NCI-H128 (cell line): ENCODE results near the gene POLR2L.
A peak's percentile ranks its signal among the peaks of the same experiment; 100 is the strongest.

Experiments used
- DNase-seq: peaks from one replicate; lab custom pipeline; 2025; ENCODE audit not compliant: unreplicated experiment; lab: John Stamatoyannopoulos, UW

Gene POLR2L

DNA sequence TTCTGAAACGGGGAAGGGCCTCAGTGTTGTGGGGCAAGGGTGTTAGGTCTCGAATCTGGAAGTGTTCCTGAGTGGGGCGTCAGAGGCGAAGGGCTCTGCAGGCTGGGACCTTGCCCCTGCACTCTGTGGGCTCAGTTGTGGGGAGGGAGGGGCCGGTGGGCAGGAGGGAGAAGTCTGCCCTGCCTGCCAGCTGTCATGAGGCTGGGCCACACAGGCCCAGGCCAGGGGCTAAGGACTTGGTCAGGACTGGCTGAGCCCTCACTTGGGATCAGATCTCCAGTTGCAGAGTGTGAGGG lies 14.5 kb downstream of the POLR2L start, which contains the start of gene CRACR2B:
Gene CRACR2B, plus strand, starts transcription at position 23 of the 296 bp plus-strand sequence. CDS start 689 bp downstream, outside the sequence.
- no peak for DNase-seq

DNA sequence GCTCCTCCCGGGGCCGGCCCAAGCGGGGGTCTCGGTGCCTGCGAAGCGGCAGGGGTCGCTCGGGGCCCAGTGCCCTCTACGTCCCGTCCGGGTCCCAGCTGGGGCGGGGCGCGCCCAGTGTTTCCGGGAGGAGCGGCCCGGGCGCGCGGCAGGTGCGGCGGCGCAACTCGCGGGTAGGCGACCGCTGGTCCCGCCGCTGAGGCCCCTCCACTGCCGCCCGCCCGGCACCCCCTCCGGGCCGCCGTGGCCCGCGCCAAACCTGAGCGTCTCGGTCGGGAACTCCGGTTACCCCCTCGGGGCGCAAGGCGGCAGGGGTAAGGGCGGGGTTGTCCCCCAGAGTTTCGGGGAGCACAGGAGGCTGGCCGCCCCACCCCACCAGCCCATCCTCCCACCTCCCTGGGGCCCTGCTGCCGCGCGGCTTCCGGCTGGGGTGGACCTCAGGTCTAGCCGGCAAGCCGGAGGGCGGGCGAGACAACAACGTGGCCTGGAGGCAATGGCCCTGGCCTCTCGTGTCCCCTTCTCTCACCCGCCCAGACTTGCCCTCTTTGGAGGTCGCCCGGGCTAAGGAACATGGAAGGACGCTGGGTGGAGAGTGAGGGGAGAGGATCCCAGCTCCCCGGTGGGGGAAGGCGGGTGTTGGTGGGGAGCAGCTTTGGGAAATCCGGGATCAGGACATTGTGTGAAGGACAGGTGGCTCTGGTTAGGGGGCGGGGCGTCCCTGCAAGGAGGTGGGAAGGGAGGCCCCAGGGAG lies 15.0 kb downstream of the POLR2L start:
- no peak for DNase-seq

DNA sequence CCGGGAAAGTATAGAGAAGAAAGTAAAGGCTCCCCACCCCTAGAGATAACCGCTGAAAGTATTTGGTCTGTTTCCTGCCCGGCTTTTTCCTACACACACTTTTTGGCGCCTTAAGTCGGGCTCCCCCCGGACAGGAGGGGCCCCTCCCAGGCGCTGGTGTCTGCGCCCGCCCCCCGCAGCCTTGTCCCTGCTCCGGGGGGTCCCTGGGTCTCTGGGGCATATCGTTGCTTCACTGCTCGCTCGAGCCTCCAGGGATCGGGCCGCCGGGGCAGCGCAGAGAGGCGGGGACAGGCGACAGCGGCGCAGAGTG lies 15.5 kb downstream of the POLR2L start:
- DNase-seq = no peak

DNA sequence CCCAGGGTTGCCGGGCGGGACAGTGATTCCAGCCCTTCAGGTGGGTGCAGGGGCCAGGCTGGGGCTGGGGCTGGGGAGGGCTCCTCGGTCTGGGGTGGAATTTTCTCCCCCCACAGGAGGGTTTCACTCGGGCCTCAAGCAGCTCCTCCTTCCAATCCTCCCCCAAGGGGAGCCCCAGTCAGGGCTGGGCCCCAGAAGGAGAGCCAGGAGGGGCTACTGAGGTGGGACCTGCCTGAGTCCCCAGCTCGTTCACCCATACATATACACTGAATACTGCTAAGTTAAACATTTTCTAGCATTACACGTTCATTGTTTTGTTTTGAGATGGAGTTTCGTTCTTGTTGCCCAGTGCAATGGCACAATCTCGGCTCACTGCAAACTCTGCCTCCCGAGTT lies 16.1 kb downstream of the POLR2L start:
- no peak for DNase-seq

DNA sequence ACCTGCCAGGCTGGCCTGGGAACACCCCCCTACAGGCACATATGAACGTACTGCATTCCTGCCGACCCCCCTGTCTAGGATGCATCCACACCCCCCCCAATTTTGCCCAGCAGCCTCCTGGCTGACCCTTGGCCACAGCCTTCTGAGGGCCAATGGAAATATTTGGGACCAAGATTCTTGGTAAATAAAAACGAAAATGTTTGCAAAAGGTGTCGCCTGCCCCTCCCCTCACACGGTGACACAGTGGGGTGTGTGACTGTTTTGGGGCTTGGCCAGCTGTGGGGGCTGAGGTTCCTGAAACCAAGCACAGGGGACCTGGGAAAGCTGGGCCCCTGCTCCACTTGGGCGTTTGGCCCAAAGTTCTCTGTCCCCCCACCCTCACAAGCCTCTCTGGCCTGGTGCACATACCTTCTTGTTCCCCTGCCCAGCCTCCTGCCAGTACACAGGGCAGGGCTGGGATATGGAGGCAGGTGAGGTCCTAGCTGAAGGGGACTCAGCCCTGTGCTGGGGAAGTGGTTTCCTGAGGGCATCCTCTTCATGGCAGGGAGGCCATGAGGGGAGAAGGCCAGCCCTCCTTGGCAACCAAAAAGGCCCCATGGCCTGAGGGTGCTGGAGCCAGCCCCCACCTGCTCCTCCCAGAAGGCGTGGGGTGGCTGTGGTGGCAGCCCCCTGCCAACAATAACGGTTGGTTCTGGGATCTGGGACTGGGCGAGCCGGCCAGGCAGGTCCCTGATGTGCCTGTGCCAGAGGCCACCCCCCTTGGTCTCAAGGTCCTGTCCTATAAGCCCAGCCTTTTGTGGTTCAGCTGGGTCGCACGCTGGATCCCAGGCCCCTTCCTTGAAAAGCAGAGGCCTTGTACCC lies 16.7 kb downstream of the POLR2L start:
- DNase-seq = no peak

DNA sequence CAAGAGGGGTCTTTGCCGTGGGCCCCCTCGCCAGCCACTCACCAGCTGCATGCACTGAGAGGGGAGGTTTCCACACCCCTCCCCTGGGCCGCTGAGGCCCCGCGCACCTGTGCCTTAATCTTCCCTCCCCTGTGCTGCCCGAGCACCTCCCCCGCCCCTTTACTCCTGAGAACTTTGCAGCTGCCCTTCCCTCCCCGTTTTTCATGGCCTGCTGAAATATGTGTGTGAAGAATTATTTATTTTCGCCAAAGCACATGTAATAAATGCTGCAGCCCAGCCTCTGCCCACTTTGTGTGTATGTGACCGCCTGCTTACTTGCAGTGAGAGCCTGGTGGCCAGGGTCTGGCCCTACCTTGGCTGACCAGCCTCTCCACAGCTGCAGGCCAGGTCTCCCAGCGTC lies 17.4 kb downstream of the POLR2L start:
- DNase-seq = no peak

DNA sequence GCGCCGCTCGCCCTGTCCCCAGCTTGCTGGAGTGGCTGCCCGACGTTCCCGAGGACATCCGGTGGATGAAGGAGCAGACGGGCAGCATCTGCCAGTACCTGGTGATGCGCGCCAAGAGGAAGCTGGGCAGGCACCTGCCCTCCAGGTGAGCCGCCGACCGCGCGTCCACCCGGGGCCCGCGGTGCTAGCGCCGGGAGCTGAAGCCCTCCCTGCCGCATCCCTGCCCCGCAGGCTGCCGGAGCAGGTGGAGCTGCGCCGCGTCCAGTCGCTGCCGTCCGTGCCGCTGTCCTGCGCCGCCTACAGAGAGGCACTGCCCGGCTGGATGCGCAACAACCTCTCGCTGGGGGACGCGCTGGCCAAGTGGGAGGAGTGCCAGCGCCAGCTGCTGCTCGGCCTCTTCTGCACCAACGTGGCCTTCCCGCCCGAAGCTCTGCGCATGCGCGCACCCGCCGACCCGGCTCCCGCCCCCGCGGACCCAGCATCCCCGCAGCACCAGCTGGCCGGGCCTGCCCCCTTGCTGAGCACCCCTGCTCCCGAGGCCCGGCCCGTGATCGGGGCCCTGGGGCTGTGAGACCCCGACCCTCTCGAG lies 17.9 kb downstream of the POLR2L start:
- no peak for DNase-seq

DNA sequence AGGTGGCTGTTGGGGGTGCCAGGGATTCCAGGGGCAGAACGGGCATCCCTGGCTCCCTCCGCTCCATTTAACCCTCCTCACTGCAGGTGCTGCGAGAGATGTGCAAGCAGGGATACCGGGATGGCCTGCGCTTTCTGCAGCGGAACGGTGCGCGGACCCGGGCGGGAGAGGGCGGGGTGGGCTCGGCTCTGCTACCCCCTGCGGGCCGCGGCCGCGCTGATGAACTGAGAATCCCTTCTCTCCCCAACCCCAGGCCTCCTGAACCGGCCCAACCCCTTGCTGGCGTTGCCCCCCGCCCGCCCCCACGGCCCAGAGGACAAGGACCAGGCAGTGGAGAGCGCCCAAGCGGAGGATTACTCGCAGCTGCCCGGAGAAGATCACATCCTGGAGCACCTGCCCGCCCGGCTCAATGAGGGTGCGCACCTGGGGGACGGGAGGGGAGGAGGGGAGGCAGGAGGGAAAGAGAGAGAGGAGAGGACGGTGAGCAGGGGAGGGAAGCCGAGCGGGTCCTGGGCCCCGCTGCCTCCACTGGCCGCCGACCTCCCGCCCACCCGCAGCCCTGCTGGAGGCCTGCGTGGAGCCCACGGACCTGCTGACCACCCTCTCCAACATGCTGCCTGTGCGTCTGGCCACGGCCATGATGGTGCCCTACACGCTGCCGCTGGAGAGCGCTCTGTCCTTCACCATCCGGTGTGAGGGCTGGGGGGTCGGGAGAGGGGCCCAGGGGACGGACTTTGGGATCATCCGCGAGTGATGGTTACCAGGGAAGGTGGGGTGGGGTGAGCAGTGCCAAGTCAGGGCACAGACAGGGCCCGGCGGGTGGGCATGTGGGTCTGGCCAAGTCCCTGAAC lies 18.7 kb downstream of the POLR2L start:
- DNase-seq = no peak

DNA sequence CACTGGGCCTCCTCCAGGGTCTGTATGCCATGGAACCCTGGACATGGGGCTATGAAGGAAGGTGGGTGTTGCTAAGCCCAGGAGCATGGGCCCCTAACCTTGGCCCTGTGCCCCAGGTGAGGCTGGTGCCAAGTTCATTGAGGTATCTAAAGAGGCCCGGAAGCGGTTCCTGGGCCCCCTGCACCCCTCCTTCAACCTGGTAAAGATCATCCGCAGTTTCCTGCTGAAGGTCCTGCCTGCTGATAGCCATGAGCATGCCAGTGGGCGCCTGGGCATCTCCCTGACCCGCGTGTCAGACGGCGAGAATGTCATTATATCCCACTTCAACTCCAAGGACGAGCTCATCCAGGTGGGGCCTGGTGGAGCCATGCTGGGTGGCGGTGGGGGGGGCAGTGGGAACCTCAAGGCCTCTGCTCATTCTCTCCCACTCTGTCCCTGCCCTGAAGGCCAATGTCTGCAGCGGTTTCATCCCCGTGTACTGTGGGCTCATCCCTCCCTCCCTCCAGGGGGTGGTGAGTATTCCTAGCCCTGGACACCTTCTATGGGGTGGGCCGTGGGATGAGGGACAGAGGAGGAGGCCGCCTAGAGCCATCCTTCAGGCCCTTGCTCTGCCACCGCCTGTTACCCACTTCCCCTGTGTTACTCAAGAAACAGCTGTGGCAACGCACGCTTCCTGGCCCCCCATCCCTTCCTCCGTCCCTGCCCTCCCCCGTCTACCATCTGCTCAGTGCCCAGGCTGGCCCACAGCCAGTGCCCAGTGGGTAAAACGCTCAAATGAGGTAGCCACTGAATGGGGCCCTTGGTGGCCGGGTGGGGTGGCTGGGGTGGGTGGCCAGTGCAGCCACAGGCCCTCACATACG lies 20.6 kb downstream of the POLR2L start:
- no peak for DNase-seq

DNA sequence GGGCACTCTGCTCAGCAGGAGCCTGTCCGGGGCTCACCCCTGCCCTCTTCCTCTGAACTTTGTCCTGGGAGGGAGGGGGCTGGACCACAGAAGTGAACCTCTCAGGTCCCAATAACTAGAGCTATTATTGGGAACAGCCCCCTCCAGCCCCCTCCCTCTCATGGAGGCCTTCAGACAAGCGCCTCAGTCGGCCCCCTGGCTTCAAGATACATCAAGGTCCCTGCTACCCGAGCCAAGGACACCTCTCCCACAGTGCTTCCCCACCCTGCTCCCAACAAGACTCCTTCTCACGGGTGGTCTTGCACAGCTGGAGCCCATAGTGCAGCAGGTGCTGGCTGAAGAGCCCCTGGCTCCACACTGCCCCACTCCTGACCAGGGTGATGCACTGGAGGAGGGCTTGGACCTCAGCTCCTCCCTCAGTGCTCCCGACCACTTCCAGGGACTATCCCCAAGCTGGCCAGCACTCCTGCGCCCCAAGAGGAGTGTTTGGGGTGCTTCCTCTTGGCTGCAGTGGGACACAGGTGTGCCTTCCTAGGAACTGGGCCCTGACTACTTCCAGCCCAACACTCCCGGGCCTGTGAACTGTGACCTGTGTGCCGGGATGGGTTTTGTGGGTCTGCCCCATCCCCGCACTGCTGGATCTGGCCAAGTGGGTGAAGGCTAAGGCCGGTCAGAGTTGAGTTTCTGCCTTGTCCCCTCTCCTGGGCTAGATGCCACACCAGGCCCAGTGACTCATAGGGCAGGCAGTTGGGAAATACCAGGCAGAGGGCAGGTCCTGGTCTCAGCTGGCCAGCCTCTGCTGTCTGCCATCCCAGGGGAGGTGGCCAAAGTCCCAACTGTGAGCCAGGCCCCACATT lies 21.4 kb downstream of the POLR2L start:
- DNase-seq = no peak

DNA sequence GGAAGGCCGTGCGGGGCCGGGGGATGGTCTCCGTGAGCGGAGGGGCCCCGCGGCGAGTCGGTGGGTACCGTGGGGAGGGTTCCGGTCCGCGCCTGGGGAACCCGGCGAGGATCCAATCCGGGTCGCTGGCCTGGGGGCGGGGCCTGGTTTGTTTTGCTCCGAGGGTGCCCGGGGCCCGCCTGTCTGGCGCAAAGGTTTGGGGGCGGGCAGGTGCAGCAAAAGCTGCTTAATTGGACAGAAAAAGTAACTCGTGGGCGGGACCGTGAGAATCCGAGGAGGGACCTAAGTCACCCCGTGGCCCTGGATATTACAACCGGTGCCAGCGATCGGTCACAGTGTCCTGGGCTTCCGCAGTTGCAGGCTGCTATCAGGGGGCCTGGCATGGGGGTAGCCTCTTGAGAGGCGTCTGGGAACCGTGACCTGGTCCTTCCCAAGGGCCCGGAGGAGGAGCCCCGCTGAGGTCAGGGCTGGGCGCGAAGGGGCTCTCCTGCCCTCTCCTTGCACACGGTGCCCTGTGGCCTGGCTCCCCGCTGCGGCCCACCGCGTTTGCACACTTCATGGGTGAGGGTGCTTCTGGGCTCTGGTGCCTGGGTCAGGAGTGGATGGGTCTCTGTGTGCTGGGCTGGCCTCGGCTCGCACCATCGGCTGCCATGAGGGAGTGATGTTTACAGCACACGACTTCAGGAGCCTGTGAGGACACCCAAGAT lies 22.2 kb downstream of the POLR2L start:
- DNase-seq = peak; percentile 57

DNA sequence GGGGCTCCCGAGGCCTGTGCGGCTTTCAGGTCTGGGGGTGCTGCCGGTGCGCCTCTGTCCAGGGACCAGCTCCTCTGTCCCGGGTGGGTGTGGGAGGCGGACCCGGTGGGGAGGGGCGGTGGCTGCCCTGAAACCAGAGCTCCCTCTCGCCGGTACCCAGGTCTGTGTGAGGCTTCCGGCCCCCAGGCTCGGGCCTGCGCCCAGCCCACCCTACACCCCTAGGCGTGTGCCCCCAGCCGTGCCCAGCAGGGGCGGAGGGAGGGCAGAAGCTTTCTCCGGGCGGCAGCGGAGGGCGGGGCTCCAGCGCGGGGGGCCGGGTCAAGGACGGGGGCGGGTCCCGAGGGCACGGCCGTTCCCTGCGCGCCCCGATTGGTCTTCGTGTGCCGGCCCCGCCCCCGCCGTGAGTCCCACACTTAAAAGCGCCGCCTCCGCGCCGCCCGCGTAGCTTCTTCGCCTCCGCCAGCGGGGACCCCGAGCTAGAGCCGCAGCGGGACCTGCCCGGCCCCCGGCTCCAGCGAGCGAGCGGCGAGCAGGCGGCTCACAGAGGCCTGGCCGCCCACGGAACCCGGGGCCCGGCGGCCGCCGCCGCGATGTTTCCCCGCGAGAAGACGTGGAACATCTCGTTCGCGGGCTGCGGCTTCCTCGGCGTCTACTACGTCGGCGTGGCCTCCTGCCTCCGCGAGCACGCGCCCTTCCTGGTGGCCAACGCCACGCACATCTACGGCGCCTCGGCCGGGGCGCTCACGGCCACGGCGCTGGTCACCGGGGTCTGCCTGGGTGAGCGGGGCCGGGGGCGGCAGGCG lies 23.0 kb downstream of the POLR2L start:
- peak; percentile 66 for DNase-seq

DNA sequence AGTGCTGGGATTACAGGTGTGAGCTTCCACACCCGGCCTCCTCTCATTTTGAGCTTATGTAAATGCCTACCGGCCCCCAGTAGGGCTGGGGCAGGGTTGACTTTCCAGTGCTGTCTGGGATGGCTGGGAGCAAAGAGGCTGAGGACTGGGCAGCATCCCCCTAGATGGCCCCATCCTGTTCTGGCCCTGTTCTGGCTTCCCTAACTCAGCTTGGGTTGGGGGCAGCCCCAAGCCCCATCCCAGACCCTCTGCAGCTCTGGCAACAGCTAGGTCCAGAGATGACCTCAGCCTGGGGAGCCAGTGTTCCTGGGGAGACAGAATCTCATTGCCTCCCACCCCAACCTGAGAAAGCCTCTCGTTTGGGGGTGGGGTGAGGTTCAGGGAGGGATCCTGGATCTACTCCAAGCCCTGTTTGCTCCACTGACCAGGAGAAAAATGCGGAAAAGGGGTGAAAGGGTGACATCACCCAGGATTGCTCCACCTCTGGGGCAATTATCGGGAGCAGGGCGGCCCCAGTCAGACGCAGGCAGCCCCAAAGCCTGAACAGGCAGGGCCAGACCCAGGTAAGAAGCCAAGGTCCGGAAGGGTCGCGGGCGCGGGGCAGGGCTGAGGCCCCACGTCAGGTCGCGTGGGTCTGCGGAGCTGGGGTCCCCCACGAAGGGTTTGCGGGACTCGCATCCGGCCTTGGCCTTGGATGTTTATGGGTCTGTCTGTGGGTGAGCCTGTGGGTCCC lies 23.8 kb downstream of the POLR2L start, which contains the start of gene PNPLA2:
Gene PNPLA2, plus strand, starts transcription at position 519 of the 733 bp plus-strand sequence. CDS start 805 bp downstream, outside the sequence.
- DNase-seq = no peak

DNA sequence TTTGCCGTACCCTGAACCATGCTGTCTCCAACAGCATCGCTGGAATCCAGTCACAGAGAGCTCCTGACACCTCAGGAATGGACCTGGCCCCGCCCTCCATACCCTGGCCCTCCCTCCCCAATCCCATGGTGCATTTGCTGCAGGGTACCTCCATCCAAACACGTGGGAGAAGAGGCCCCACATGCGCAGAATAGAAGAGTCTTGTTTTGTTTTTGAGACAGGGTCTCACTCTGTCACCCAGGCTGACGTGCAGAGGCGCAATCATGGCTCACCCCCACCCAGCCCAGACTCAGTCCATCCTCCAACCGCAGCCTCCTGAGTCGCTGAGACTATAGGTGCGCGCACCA lies 25.9 kb downstream of the POLR2L start:
- no peak for DNase-seq

DNA sequence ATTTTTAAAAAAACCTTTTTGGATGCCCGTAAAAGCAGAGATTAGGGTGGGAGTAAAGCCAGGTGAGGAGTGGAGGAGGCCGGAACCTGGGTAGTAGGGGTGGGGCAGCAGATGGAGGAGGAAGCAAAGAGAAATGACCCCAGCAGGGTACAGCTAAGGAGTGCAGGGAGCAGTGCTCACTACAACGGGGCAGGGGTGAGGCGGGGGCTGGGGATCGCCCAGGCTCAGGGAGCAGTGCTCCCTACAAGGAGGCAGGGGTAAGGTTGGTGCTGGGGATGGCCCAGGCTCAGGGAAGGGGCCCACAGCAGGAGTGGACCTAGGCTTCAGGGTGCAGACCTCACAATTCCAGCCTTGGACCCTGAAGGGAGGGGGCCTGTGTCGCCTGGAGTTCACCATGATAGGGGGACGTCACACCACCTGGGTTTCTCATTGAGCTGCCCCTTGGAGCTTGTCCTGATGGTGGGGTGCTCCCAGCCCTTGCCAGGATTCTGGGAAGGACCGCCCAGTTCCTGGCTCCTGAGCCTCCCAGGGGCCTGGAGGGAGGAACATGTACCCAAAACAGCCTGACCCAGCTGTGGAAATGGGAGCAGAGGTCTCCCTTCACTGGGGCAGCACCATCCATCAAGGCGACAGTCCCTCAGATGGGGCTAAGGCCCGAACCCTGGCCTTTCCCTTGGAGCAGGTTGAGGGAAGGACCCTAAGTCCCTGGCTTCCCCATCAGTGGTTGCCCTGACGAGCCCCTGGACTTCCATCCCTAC lies 26.5 kb downstream of the POLR2L start:
- DNase-seq = no peak

DNA sequence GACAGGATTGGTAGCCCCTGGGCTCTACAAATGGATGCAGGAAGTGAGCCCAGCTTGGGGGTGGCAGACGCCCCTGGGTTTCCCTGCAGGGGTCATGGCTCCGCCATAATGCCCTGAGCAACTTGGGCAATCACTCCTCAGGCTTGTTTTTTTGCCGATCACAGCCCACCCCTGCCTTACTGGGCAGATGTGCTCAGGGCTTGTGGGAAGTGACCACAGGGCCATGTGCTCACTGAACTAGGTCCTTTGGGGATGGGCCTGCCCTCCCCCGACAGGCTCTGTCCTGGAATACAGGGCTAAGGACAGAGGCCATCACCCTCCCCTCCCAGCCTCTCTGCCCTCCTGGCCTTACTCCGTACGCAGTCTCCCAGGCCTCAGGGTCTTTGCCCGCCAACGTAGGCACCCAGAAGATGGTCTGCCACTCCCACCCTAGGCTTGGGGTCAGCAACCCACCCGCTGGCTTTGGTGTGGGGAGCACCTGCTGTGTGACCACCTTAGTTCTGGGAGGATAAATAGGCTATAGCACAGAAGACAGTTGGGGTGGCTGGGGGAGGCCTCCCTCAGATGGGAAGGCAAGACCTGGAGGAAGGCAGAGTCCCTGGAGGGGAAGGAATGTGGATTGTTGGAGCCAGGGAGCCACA lies 28.8 kb downstream of the POLR2L start:
- DNase-seq = no peak
